H9 (cell line): ENCODE measurements around the gene AHDC1. TPM values are rescaled to one million over a fixed set of nuclear protein-coding genes. Genes with fewer than 3 reads are reported as not detected.

Experiments used
- DNase-seq: peaks from one replicate; pipeline ENCODE4 v3.0.0-alpha.2; 2017
- H2AFZ ChIP-seq: one replicate; pipeline ENCODE4 v1.6.1; 2013; ENCODE audit warnings: mild to moderate bottlenecking, low read length, control low read depth, moderate library complexity
- H2AK5ac ChIP-seq: 2 replicates; pipeline ENCODE4 v1.6.1; 2013; ENCODE audit warnings: low read length, control low read depth, mixed read lengths; ENCODE audit not compliant: insufficient read length
- H2BK120ac ChIP-seq: one replicate; pipeline ENCODE4 v1.6.1; 2013; ENCODE audit warnings: low read depth, mild to moderate bottlenecking, low read length, control low read depth, inconsistent platforms; ENCODE audit not compliant: poor library complexity, severe bottlenecking
- H2BK12ac ChIP-seq: 2 replicates; pipeline ENCODE4 v1.6.1; 2013; ENCODE audit warnings: low read length, control low read depth, mixed read lengths, low read depth; ENCODE audit not compliant: insufficient read length
- H2BK15ac ChIP-seq: 2 replicates; pipeline ENCODE4 v1.6.1; 2013; ENCODE audit warnings: low read depth, low read length, control low read depth
- H2BK20ac ChIP-seq: one replicate; pipeline ENCODE4 v1.6.1; 2013; ENCODE audit warnings: low read depth, mild to moderate bottlenecking, low read length, control low read depth, inconsistent platforms; ENCODE audit not compliant: poor library complexity, severe bottlenecking
- H2BK5ac ChIP-seq: 2 replicates; pipeline ENCODE4 v1.6.1; 2013; ENCODE audit warnings: low read length, control low read depth, mixed read lengths; ENCODE audit not compliant: insufficient read length
- H3K14ac ChIP-seq: 2 replicates; pipeline ENCODE4 v1.6.1; 2013; ENCODE audit warnings: low read length, control low read depth; ENCODE audit not compliant: insufficient read depth
- H3K18ac ChIP-seq: 2 replicates; pipeline ENCODE4 v1.6.1; 2013; ENCODE audit warnings: low read depth, mild to moderate bottlenecking, mixed read lengths, low read length, control low read depth; ENCODE audit not compliant: insufficient read length
- H3K23ac ChIP-seq: 2 replicates; pipeline ENCODE4 v1.6.1; 2013; ENCODE audit warnings: low read length, control low read depth, mixed read lengths, low read depth; ENCODE audit not compliant: insufficient read length
- H3K23me2 ChIP-seq: 2 replicates; pipeline ENCODE4 v1.6.1; 2013; ENCODE audit warnings: low read depth, mild to moderate bottlenecking, mixed read lengths, low read length, control low read depth; ENCODE audit not compliant: insufficient read length, poor library complexity, severe bottlenecking
- H3K27ac ChIP-seq: 2 replicates; pipeline ENCODE4 v1.5.1; 2013; ENCODE audit warnings: low read length, control low read depth, mixed read lengths, low read depth; ENCODE audit not compliant: insufficient read length
- H3K27me3 ChIP-seq: 2 replicates; pipeline ENCODE4 v1.6.1; 2013; ENCODE audit warnings: low read length, control low read depth, inconsistent platforms; ENCODE audit not compliant: insufficient read depth
- H3K4ac ChIP-seq: 2 replicates; pipeline ENCODE4 v1.6.1; 2013; ENCODE audit warnings: low read depth, mild to moderate bottlenecking, control low read depth, inconsistent platforms, low read length, moderate library complexity
- H3K4me1 ChIP-seq: 2 replicates; pipeline ENCODE4 v1.6.1; 2013; ENCODE audit warnings: low read length, control low read depth, inconsistent platforms; ENCODE audit not compliant: insufficient read depth
- H3K4me2 ChIP-seq: 2 replicates; pipeline ENCODE4 v1.6.1; 2013; ENCODE audit warnings: low read length, control low read depth, mixed read lengths; ENCODE audit not compliant: insufficient read length, insufficient read depth
- H3K56ac ChIP-seq: 2 replicates; pipeline ENCODE4 v1.6.1; 2013; ENCODE audit warnings: low read depth, mild to moderate bottlenecking, mixed read lengths, low read length, control low read depth; ENCODE audit not compliant: insufficient read length
- H3K79me1 ChIP-seq: 2 replicates; pipeline ENCODE4 v1.6.1; 2013; ENCODE audit warnings: low read depth, mild to moderate bottlenecking, moderate library complexity, low read length, control low read depth, inconsistent platforms; ENCODE audit not compliant: insufficient read depth, poor library complexity, severe bottlenecking
- H3K79me2 ChIP-seq: 2 replicates; pipeline ENCODE4 v1.6.1; 2013; ENCODE audit warnings: low read length, control low read depth, inconsistent platforms; ENCODE audit not compliant: insufficient read depth
- H3K9ac ChIP-seq: 2 replicates; pipeline ENCODE4 v1.6.1; 2013; ENCODE audit warnings: low read length, control low read depth, mixed read lengths; ENCODE audit not compliant: insufficient read length; ENCODE audit errors: extremely low read depth
- H3K9me3 ChIP-seq: one replicate; pipeline ENCODE4 v1.6.1; 2013; ENCODE audit warnings: low read depth, low read length, inconsistent platforms; ENCODE audit not compliant: control insufficient read depth
- H3T11ph ChIP-seq: one replicate; pipeline ENCODE4 v1.6.1; 2013; ENCODE audit warnings: mild to moderate bottlenecking, low read length, control low read depth, inconsistent platforms
- H4K20me1 ChIP-seq: one replicate; pipeline ENCODE4 v1.6.1; 2013; ENCODE audit not compliant: control insufficient read depth, insufficient read length, insufficient read depth
- H4K5ac ChIP-seq: 2 replicates; pipeline ENCODE4 v1.6.1; 2013; ENCODE audit warnings: low read depth, mild to moderate bottlenecking, mixed read lengths, low read length, control low read depth; ENCODE audit not compliant: insufficient read length
- H4K8ac ChIP-seq: replicated peaks from 2 replicates; pipeline ENCODE4 v1.6.1; 2013; ENCODE audit warnings: low read length, control low read depth, mixed read lengths, low read depth; ENCODE audit not compliant: insufficient read length
- H4K91ac ChIP-seq: 2 replicates; pipeline ENCODE4 v1.6.1; 2013; ENCODE audit warnings: low read depth, mild to moderate bottlenecking, moderate library complexity, mixed read lengths, low read length, control low read depth; ENCODE audit not compliant: insufficient read length
- H3K27ac Mint-ChIP-seq, 3 experiments: 2 replicates in 2 of 3; 3 replicates in 1 of 3; pipeline ENCODE4 v1.8.0; 2020 to 2021; ENCODE audit warnings: mixed read lengths in 3 of 3, mild to moderate bottlenecking in 1 of 3, moderate library complexity in 1 of 3
- H3K27me3 Mint-ChIP-seq: 2 replicates; pipeline ENCODE4 v1.8.0; 2021; ENCODE audit warnings: low read depth, mild to moderate bottlenecking, moderate library complexity, mixed read lengths
- H3K36me3 Mint-ChIP-seq, 3 experiments: 2 replicates in 2 of 3; 3 replicates in 1 of 3; pipeline ENCODE4 v1.8.0; 2020 to 2021; ENCODE audit warnings: low read depth in 3 of 3, mixed read lengths in 3 of 3; ENCODE audit not compliant: insufficient read depth in 1 of 3
- H3K4me1 Mint-ChIP-seq, 2 experiments: 2 replicates each; pipeline ENCODE4 v1.8.0; 2020; ENCODE audit warnings: mixed read lengths in 2 of 2
- H3K4me3 Mint-ChIP-seq, 2 experiments: 2 replicates in 1 of 2; 3 replicates in 1 of 2; pipeline ENCODE4 v1.8.0; 2020 to 2021; ENCODE audit warnings: mild to moderate bottlenecking in 2 of 2, mixed read lengths in 2 of 2, moderate library complexity in 1 of 2
- H3K9me3 Mint-ChIP-seq, 2 experiments: 2 replicates in 1 of 2; 3 replicates in 1 of 2; pipeline ENCODE4 v1.8.0; 2020; ENCODE audit warnings: mild to moderate bottlenecking in 2 of 2, mixed read lengths in 2 of 2, moderate library complexity in 1 of 2
- CTCF ChIP-seq: fragments of 200-600 bp; sonication (generic); conservative IDR thresholded peaks from 3 replicates; pipeline ENCODE4 v1.8.0; 2021; ENCODE audit warnings: antibody characterized with exemption, mild to moderate bottlenecking
- WGBS: extraction: QIAGEN DNeasy Blood & Tissue Kit; methylation state at CpG from one replicate; pipeline ENCODE4 v1.1.7; 2013; ENCODE audit warnings: missing lambda C conversion rate, low lambda C conversion rate, mixed read lengths; ENCODE audit not compliant: insufficient read length; ENCODE audit errors: extremely low coverage; 5-methylcytosine and 5-hydroxymethylcytosine counted together
- total RNA-seq: library from RNA; stranded (reverse); gene quantifications from 2 replicates; pipeline ENCODE4 v1.2.1, GENCODE V29; 2021

Gene AHDC1
- total RNA-seq, 1 experiment from 2014 or later = 29.4 TPM

- H3K4me3 Mint-ChIP-seq = no peak overlapping the region
- no peak overlapping the region for H3T11ph ChIP-seq
- no peaks in the 10 kb centered on the region for H4K20me1 ChIP-seq
- no peaks in the 10 kb centered on the region for H3K23me2 ChIP-seq
- TF ChIP-seq CTCF = no peak
- H3K27ac ChIP-seq = no peak overlapping the region
- H3K18ac ChIP-seq = no peak overlapping the region
- no CpG with 5 or more reads among the region's 3 CpGs for WGBS
- no peaks in the 10 kb centered on the region for H3K27me3 ChIP-seq
- H3K14ac ChIP-seq = no peak overlapping the region
- H3K79me1 ChIP-seq = no peaks in the 10 kb centered on the region
- H3K79me2 ChIP-seq = peaks cover 2% of the 10 kb centered on the region; the same call in 1 of the 2 replicates
- no peak overlapping the region for H2BK15ac ChIP-seq
- no peaks in the 10 kb centered on the region; a peak in 2 of 7 replicates for H3K36me3 Mint-ChIP-seq
- no peak overlapping the region for H4K8ac ChIP-seq
- H2BK12ac ChIP-seq = no peak overlapping the region
- no peak overlapping the region for H2BK120ac ChIP-seq
- no peaks in the 10 kb centered on the region for H3K9me3 Mint-ChIP-seq
- H3K4me2 ChIP-seq = no peak overlapping the region
- peaks cover 2 to 14% of the 10 kb centered on the region in 2 experiments; a peak in 2 of 4 replicates for H3K4me1 Mint-ChIP-seq
- no peak overlapping the region for H4K91ac ChIP-seq
- no peak overlapping the region for H3K4ac ChIP-seq
- H2BK20ac ChIP-seq = no peak overlapping the region
- no peak overlapping the region for H2AFZ ChIP-seq
- H3K23ac ChIP-seq = no peak overlapping the region
- H3K9ac ChIP-seq = no peak overlapping the region
- no peak for DNase-seq
- no peak overlapping the region for H2BK5ac ChIP-seq
- no peak overlapping the region for H4K5ac ChIP-seq
- H3K56ac ChIP-seq = no peak overlapping the region
- no peaks in the 10 kb centered on the region for H3K4me1 ChIP-seq
- no peak overlapping the region for H2AK5ac ChIP-seq
- H3K27me3 Mint-ChIP-seq = no peaks in the 10 kb centered on the region
- H3K9me3 ChIP-seq = no peaks in the 10 kb centered on the region
- no peak overlapping the region for H3K27ac Mint-ChIP-seq
Observed at GRCh38 chr1:27584453-27584852, 19.5 kb downstream of the AHDC1 start.
